OCI-LY3 (cell line): ENCODE results near the gene GNA12.

ENCODE experiments used
- H2AFZ ChIP-seq: fragments of 200-600, 300-600 bp; shearing (Covaris generic); 2 replicates; pipeline ENCODE4 v1.6.0; 2014; ENCODE audit warnings: antibody characterized with exemption, low read depth, low read length
- H3K27ac ChIP-seq: fragments of 200-600, 300-600 bp; sonication (generic); 2 replicates; pipeline ENCODE4 v1.5.1; 2014; ENCODE audit warnings: mild to moderate bottlenecking, low read length, moderate library complexity, mixed read lengths
- H3K27me3 ChIP-seq: fragments of 200-600, 300-600 bp; sonication (generic); 2 replicates; pipeline ENCODE4 v1.6.1; 2014; ENCODE audit warnings: low read depth, low read length, mixed read lengths
- H3K36me3 ChIP-seq: fragments of 200-600, 300-600 bp; sonication (generic); replicated peaks from 2 replicates; pipeline ENCODE3; 2014; ENCODE audit warnings: low read depth, low read length, mixed read lengths
- H3K4me1 ChIP-seq: fragments of 300-600, 200-600 bp; sonication (generic); 2 replicates; pipeline ENCODE4 v1.6.1; 2014; ENCODE audit warnings: low read length, mixed read lengths
- H3K4me2 ChIP-seq: fragments of 200-600, 300-600 bp; sonication (generic); 2 replicates; pipeline ENCODE4 v1.6.1; 2014; ENCODE audit warnings: low read length, mixed read lengths
- H3K4me3 ChIP-seq: fragments of 300-600, 200-600 bp; sonication (generic); 2 replicates; pipeline ENCODE4 v1.5.1; 2014; ENCODE audit warnings: antibody characterized with exemption, mild to moderate bottlenecking, low read length, moderate library complexity
- H3K79me2 ChIP-seq: fragments of 300-600, 200-600 bp; shearing (Covaris generic); 2 replicates; pipeline ENCODE4 v1.6.1; 2014; ENCODE audit warnings: mild to moderate bottlenecking, low read length, mixed read lengths
- H3K9ac ChIP-seq: fragments of 300-600, 200-600 bp; shearing (Covaris generic); 2 replicates; pipeline ENCODE4 v1.6.0; 2014; ENCODE audit warnings: mild to moderate bottlenecking, low read length, moderate library complexity
- H3K9me3 ChIP-seq: fragments of 200-600, 300-600 bp; shearing (Covaris generic); 2 replicates; pipeline ENCODE4 v1.6.1; 2014; ENCODE audit warnings: low read length, mixed read lengths; ENCODE audit not compliant: insufficient read depth
- H4K20me1 ChIP-seq: fragments of 200-600, 300-600 bp; sonication (generic); 2 replicates; pipeline ENCODE4 v1.6.1; 2016; ENCODE audit warnings: low read length, mixed read lengths; ENCODE audit not compliant: insufficient read depth
- EZH2phosphoT487 ChIP-seq: fragments of 200-600 bp; shearing (Covaris generic); IDR thresholded peaks from 2 replicates; pipeline ENCODE4 v1.6.1; 2018; ENCODE audit warnings: antibody characterized with exemption, mixed run types, low read depth
- TF ChIP-seq, protein P1 (sequence below): fragments of 200-600, 300-600 bp; sonication (generic); IDR thresholded peaks from 2 replicates; pipeline ENCODE4 v1.5.1; 2014; ENCODE audit warnings: antibody characterized with exemption, low read length, low read depth

Gene GNA12

GRCh38 chr7:2689343-2689847 is 154.7 kb downstream of the GNA12 start:
- Histone ChIP-seq H3K27me3 (peaks cover 36% of the 10 kb centered on the region), H3K36me3 (no peaks in the 10 kb centered on the region), H3K27ac (peak overlapping the region; percentile 13; the same call in 1 of the 2 replicates), H3K9ac (peak overlapping the region; percentile 28; the same call in 1 of the 2 replicates), H3K4me3 (peak overlapping the region; percentile 78), H3K4me1 (peaks cover 34% of the 10 kb centered on the region), H3K4me2 (peak overlapping the region; percentile 94), H4K20me1 (no peaks in the 10 kb centered on the region), H2AFZ (no peak overlapping the region), H3K9me3 (no peaks in the 10 kb centered on the region), H3K79me2 (no peaks in the 10 kb centered on the region)
- TF ChIP-seq EZH2phosphoT487, result no peak
- TF ChIP-seq, protein P1, sequence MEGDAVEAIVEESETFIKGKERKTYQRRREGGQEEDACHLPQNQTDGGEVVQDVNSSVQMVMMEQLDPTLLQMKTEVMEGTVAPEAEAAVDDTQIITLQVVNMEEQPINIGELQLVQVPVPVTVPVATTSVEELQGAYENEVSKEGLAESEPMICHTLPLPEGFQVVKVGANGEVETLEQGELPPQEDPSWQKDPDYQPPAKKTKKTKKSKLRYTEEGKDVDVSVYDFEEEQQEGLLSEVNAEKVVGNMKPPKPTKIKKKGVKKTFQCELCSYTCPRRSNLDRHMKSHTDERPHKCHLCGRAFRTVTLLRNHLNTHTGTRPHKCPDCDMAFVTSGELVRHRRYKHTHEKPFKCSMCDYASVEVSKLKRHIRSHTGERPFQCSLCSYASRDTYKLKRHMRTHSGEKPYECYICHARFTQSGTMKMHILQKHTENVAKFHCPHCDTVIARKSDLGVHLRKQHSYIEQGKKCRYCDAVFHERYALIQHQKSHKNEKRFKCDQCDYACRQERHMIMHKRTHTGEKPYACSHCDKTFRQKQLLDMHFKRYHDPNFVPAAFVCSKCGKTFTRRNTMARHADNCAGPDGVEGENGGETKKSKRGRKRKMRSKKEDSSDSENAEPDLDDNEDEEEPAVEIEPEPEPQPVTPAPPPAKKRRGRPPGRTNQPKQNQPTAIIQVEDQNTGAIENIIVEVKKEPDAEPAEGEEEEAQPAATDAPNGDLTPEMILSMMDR, result no peak

- no peaks in the 10 kb centered on the region for H3K9me3 ChIP-seq
- H3K4me1 ChIP-seq, result peaks cover 34% of the 10 kb centered on the region
- H3K4me2 ChIP-seq, result peak overlapping the region; percentile 94
- H4K20me1 ChIP-seq, result no peaks in the 10 kb centered on the region
- H3K27me3 ChIP-seq, result peaks cover 36% of the 10 kb centered on the region
- peak overlapping the region; percentile 28; the same call in 1 of the 2 replicates for H3K9ac ChIP-seq
- no peaks in the 10 kb centered on the region for H3K36me3 ChIP-seq
- no peaks in the 10 kb centered on the region for H3K79me2 ChIP-seq
- H2AFZ ChIP-seq, result no peak overlapping the region
- peak overlapping the region; percentile 78 for H3K4me3 ChIP-seq
- H3K27ac ChIP-seq, result peak overlapping the region; percentile 13; the same call in 1 of the 2 replicates
- TF ChIP-seq EZH2phosphoT487, result no peak
- TF ChIP-seq, protein P1, result no peak
Observed at GRCh38 chr7:2688409-2689342, 155.4 kb downstream of the GNA12 start.

DNA sequence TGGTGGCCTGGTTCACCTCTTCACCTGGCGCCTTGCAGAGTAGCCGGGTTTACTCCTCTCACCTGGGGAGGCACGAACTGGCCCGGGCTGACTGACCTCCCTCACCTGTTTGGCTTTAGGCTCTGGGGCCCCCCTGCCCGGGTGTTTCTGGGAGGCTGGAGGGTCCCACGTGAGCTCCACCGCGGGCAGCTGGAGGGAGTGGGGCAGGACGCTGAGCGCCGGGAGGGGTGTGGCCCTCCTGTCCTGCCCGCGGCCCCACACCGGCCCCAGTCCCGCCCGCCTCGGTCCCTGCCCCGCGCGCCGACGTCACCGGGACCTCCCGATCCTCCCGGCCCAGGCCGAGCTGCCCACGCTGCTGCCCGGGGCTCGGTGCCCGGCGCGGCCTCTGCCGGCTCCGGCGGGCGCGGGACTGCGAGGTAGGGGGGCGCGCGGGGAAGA is 156.2 kb downstream of the GNA12 start, which contains the start of gene AMZ1:
Gene AMZ1 (plus strand): TSS at position 322 of the 438 bp plus-strand sequence. CDS start 12,250 bp downstream, outside the sequence.
- H3K79me2 ChIP-seq, result no peaks in the 10 kb centered on the region
- no peak within 1 kb of the TSS for H2AFZ ChIP-seq
- TF ChIP-seq, protein P1, result no peak
- TF ChIP-seq EZH2phosphoT487, result no peak
- H3K9me3 ChIP-seq, result no peaks in the 10 kb centered on the region
- H3K36me3 ChIP-seq, result no peaks in the 10 kb centered on the region
- H4K20me1 ChIP-seq, result no peaks in the 10 kb centered on the region
- H3K9ac ChIP-seq, result peak within 1 kb of the TSS; percentile 28; the same call in 1 of the 2 replicates
- peak within 1 kb of the TSS; percentile 94 for H3K4me2 ChIP-seq
- 0 out of 2 replicates have a peak within 1 kb of the TSS, but pooled peaks have one; percentile 13 for H3K27ac ChIP-seq
- peaks cover 34% of the 10 kb centered on the region for H3K4me1 ChIP-seq
- H3K27me3 ChIP-seq, result peaks cover 40% of the 10 kb centered on the region
- H3K4me3 ChIP-seq, result peak within 1 kb of the TSS; percentile 78

DNA sequence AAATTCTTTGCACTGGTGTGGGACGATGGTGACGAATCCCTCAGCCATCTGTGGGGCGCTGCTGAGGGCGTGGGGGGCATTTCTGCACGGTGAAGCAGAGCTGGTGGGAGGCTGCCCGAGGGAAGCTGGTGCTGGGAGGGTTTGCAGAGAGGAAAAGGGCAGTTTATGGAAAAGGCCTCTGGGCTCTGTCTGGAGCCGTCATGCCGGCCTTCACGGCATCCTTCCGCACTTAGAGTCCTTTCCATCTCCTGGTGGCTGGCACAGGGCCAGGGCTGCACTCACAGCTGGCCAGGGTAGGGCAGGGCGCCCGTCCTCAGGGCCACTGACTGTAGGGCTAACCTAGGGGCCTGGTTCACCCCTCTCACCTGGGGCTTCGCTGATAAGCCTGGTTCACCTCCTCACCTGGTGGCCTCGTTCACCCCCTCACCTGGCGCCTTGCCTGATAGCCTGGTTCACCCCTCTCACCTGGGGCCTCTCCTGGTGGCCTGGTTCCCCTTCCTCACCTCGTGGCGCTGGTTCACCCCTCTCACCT is 156.7 kb downstream of the GNA12 start:
- Histone ChIP-seq H3K4me2 (peak overlapping the region; percentile 94), H3K36me3 (no peaks in the 10 kb centered on the region), H3K4me1 (peaks cover 34% of the 10 kb centered on the region), H3K9me3 (no peaks in the 10 kb centered on the region), H3K4me3 (peak overlapping the region; percentile 78), H3K27me3 (peaks cover 42% of the 10 kb centered on the region), H3K79me2 (no peaks in the 10 kb centered on the region), H3K9ac (no peak overlapping the region), H3K27ac (no peak overlapping the region), H2AFZ (no peak overlapping the region), H4K20me1 (no peaks in the 10 kb centered on the region)
- TF ChIP-seq, protein P1, result no peak
- no peak for TF ChIP-seq EZH2phosphoT487
